T1000 (cell line): ENCODE results near the gene GOLGA6B.
"Not testable (repeated sequence)": the region's sequence is repeated elsewhere in the genome, so short reads cannot be mapped to it uniquely, and the experiment has no call there.

Experiments
- DNase-seq: peaks from one replicate; lab custom pipeline; 2025; ENCODE audit warnings: mixed read lengths; lab: John Stamatoyannopoulos, UW

The GOLGA6B gene

DNA sequence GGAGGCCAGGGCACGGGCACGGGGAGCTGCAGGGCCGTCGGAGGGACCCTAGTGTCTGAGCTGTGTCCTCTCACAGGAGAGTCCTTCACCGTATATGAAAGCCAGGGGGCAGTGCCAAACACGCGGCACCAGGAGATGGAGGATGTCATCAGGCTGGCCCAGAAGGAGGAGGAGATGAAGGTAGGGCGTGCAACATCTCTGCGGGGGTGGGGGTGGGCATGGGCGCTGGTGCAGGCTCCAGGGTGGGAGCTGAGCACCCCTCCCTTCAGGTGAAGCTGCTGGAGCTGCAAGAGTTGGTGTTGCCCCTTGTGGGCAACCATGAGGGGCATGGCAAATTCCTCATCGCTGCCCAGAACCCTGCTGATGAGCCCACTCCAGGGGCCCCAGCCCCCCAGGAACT, 11.2 kb downstream of the GOLGA6B start:
- not testable (repeated sequence) for DNase-seq

- not testable (repeated sequence) for DNase-seq
Measured at GRCh38 chr15:72669803-72670202, 15.3 kb downstream of the GOLGA6B start.

- DNase-seq: not testable (repeated sequence)
Measured at GRCh38 chr15:72670656-72671352, 16.3 kb downstream of the GOLGA6B start.

GRCh38 chr15:72671525-72671924, 17.0 kb downstream of the GOLGA6B start:
- DNase-seq: no peak

DNA sequence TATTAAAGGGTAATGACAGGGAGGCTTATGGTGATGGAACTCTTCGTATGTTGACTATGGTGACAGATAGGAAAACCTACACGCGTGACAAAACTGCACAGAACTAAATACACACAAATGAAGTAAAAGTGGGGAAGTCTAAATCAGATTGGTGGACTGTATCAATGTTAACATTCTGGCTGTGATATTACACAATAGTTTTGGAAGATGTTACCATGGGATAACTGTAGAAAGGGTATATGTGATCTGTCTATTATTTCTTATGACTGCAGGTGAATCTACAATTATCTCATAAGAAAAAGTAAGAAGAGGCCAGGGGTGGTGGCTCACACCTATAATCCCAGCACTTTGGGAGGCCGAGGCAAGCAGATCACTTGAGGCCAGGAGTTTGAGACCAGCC, 22.3 kb downstream of the GOLGA6B start:
- no peak for DNase-seq

- DNase-seq: no peak
Measured at GRCh38 chr15:72680931-72681330, 26.4 kb downstream of the GOLGA6B start.

DNA sequence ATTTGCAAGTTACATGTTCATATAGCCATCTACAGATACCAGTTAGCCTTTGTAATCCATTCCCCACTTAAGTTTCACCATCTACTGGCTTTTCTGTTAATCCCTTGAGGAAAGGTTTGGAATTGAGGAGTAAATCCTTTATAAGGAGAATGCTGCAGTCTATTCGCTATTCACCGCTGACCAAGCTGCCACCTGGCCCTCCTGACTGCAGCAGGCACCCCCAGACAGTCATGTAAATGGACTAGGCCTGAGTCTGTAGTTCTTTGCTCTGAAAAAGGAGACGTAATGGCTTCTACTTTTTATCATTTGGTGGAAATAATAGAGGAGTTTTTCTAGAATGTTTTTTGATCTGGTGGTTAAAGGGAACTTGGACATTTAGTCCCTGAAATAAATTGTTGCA, 28.3 kb downstream of the GOLGA6B start:
- DNase-seq: no peak

- no peak for DNase-seq
Measured at GRCh38 chr15:72685301-72685924, 30.9 kb downstream of the GOLGA6B start.

- no peak for DNase-seq
Measured at GRCh38 chr15:72685925-72686794, 31.7 kb downstream of the GOLGA6B start, which contains the start of the genes BBS4 and HIGD2B. BBS4 (plus strand) TSS chr15:72686207; CDS start chr15:72686228, 21 bp downstream. HIGD2B (minus strand) TSS chr15:72686182; CDS start chr15:72676374, 9,808 bp downstream.

- no peak for DNase-seq
Measured at GRCh38 chr15:72688697-72689096, 34.2 kb downstream of the GOLGA6B start.

DNA sequence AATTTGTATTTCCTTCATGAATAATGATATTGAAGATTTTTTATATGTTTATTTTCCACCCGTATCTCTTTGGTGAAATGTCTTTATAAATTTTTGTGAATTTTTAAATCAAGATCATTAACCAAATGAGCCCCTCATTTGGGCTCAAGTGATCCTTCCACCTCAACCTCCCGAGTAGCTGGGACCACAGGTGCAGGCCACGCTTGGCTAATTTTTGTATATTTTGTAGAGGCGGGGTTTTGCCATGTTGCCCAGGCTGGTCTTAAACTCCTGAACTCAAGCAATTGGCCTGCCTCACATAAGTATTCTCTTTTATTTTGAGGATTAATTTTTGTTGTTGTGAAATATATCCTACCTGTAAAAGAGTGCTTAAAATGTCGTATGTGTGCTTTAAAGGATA, 36.4 kb downstream of the GOLGA6B start:
- no peak for DNase-seq

DNA sequence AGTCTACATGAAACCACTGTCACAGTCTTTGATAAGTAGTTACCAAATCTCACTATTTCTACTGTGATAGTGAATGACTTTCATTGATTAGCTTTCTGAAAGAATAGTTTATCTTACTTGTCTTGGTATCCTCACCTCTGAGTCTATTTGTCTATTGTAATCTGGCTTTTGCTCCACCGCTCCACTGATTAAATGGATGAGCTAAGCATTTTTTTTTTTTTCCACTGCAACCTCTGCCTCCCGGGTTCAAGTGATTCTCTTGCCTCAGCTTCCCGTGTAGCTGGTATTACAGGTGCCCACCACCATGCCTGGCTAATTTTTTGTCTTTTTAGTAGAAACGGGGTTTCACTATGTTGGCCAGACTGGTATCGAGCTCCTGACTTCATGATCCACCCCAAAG, 44.4 kb downstream of the GOLGA6B start:
- no peak for DNase-seq

DNA sequence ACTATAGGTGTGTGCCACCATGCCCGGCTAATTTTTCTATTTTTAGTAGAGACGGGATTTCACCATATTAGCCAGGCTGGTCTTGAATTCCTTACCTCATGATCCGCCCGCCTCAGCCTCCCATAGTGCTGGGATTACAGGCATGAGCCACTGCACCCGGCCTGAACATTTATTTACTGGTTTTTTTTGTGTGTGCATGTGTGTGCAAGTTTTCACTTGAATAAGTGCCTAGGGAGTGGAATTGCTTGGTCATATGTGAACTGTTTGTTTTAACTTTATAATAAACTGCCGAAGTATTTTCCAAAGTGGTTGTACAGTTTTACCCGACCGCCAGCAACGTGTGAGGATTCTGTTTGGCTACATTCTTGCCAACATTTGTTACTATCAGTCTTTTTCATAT, 45.6 kb downstream of the GOLGA6B start:
- DNase-seq: no peak

GRCh38 chr15:72706266-72706665, 51.8 kb downstream of the GOLGA6B start:
- no peak for DNase-seq

DNA sequence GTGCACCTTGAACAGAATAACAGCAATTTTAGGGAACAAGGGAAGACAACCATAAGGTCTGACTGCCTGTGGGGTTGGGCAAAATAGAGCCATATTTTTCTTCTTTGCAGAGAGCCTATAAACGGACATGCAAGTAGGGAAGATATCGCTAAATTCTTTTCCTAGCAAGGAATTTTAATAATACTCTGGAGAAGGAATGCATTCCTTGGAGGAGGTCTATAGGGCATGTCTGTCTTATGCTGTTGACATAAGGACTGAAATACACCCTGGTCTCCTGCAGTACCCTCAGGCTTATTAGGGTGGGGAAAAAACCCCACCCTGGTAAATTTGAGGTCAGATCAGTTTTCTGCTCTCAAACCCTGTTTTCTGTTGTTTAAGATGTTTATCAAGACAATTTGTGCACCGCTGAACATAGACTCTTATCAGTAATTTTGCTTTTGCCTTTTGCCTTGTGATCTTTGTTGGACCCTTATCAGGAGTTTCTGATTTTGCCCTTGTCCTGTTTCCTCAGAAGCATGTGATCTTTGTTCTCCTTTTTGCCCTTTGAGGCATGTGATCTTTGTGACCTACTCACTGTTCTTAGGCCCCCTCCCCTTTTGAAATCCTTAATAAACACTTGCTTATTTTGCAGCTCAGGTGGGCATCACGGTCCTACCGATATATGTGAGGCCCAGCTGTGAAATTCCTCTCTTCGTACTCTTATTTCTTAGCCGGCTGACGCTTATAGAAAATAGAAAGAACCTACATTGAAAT, 54.2 kb downstream of the GOLGA6B start:
- DNase-seq: not testable (repeated sequence)
